ENCODE results near the gene PAGE1.
"Not testable (repeated sequence)": the region's sequence is repeated elsewhere in the genome, so short reads cannot be mapped to it uniquely, and the experiment has no call there.

PAGE1 gene

GRCh38 chrX:49695276-49696180 is at the start of gene PAGE1:
Gene PAGE1, minus strand, starts transcription at chrX:49695984. Its CDS starts 1,214 bp downstream, at chrX:49694770.
- peaks cover 80 to 100% (median 98%) of the 10 kb centered on the region in 11 experiments for H3K27me3 ChIP-seq
- peaks cover 0 to 4% (median 0%) of the 10 kb centered on the region in 10 experiments; a peak in 2 of 20 replicates for H3K4me1 ChIP-seq
- H4K20me1 ChIP-seq: no peaks in the 10 kb centered on the region
- no peak within 1 kb of the TSS for H3K27ac ChIP-seq
- H3K9ac ChIP-seq: no peak within 1 kb of the TSS
- no peak for TF ChIP-seq Cebpa-rat (IDR thresholded peaks at IDR 0.05)
- peaks cover 0 to 34% (median 18%) of the 10 kb centered on the region in 11 experiments; a peak in 18 of 22 replicates for H3K9me3 ChIP-seq (replicated peaks in 1 of 11)
- no peaks in the 10 kb centered on the region for H3K36me3 ChIP-seq
- H3K4me2 ChIP-seq: no peak within 1 kb of the TSS
- no peak within 1 kb of the TSS for H3K4me3 ChIP-seq

GRCh38 chrX:49741501-49741900 is 45.7 kb upstream of the PAGE1 start:
- peaks cover 93 to 100% (median 97%) of the 10 kb centered on the region in 11 experiments for H3K27me3 ChIP-seq
- H3K27ac ChIP-seq; H3K4me2 ChIP-seq; H3K9me3 ChIP-seq (replicated peaks in 1 of 11); H4K20me1 ChIP-seq; H3K36me3 ChIP-seq; H3K9ac ChIP-seq; H3K4me3 ChIP-seq; H3K4me1 ChIP-seq: not testable (repeated sequence)

- peaks cover 76 to 100% (median 98%) of the 10 kb centered on the region in 11 experiments for H3K27me3 ChIP-seq
- H3K9me3 ChIP-seq (replicated peaks in 1 of 11): peaks cover 0 to 11% (median 0%) of the 10 kb centered on the region in 11 experiments; a peak in 5 of 22 replicates
- peaks cover 0 to 15% (median 0%) of the 10 kb centered on the region in 11 experiments; a peak in 6 of 22 replicates for H4K20me1 ChIP-seq
- no peaks in the 10 kb centered on the region for H3K4me1 ChIP-seq
- no peak overlapping the region for H3K4me3 ChIP-seq
- TF ChIP-seq Cebpa-rat (IDR thresholded peaks at IDR 0.05): no peak
- no peak overlapping the region for H3K9ac ChIP-seq
- H3K4me2 ChIP-seq: no peak overlapping the region
- H3K36me3 ChIP-seq: no peaks in the 10 kb centered on the region
- no peak overlapping the region for H3K27ac ChIP-seq
Observed at GRCh38 chrX:49727847-49728246, 32.1 kb upstream of the PAGE1 start.

- Histone ChIP-seq H3K4me1 (no peaks in the 10 kb centered on the region), H3K4me3 (no peak overlapping the region), H4K20me1 (peaks cover 0 to 15% (median 0%) of the 10 kb centered on the region in 11 experiments; a peak in 6 of 22 replicates), H3K9me3 (replicated peaks in 1 of 11) (peaks cover 0 to 11% (median 0%) of the 10 kb centered on the region in 11 experiments; a peak in 5 of 22 replicates), H3K4me2 (no peak overlapping the region), H3K9ac (no peak overlapping the region), H3K27ac (no peak overlapping the region), H3K36me3 (no peaks in the 10 kb centered on the region), H3K27me3 (peaks cover 73 to 100% (median 97%) of the 10 kb centered on the region in 11 experiments)
- no peak for TF ChIP-seq Cebpa-rat (IDR thresholded peaks at IDR 0.05)
Observed at GRCh38 chrX:49726966-49727365, 31.2 kb upstream of the PAGE1 start.

- Histone ChIP-seq H3K27ac (no peak overlapping the region), H3K9ac (no peak overlapping the region), H3K4me2 (no peak overlapping the region), H3K27me3 (peaks cover 73 to 100% (median 97%) of the 10 kb centered on the region in 11 experiments), H3K4me3 (no peak overlapping the region), H3K36me3 (no peaks in the 10 kb centered on the region), H3K4me1 (no peaks in the 10 kb centered on the region), H3K9me3 (replicated peaks in 1 of 11) (peaks cover 0 to 11% (median 0%) of the 10 kb centered on the region in 11 experiments; a peak in 5 of 22 replicates), H4K20me1 (peaks cover 0 to 15% (median 0%) of the 10 kb centered on the region in 11 experiments; a peak in 6 of 22 replicates)
- TF ChIP-seq Cebpa-rat (IDR thresholded peaks at IDR 0.05): no peak
Observed at GRCh38 chrX:49725923-49726904, 30.4 kb upstream of the PAGE1 start.

- peaks cover 0 to 15% (median 0%) of the 10 kb centered on the region in 11 experiments; a peak in 6 of 22 replicates for H4K20me1 ChIP-seq
- H3K9me3 ChIP-seq (replicated peaks in 1 of 11): peaks cover 0 to 11% (median 0%) of the 10 kb centered on the region in 11 experiments; a peak in 5 of 22 replicates
- H3K9ac ChIP-seq: no peak overlapping the region
- no peak overlapping the region for H3K27ac ChIP-seq
- no peak overlapping the region for H3K4me2 ChIP-seq
- H3K4me1 ChIP-seq: no peaks in the 10 kb centered on the region
- H3K36me3 ChIP-seq: no peaks in the 10 kb centered on the region
- H3K27me3 ChIP-seq: peaks cover 73 to 100% (median 97%) of the 10 kb centered on the region in 11 experiments
- no peak for TF ChIP-seq Cebpa-rat (IDR thresholded peaks at IDR 0.05)
- H3K4me3 ChIP-seq: no peak overlapping the region
Observed at GRCh38 chrX:49725401-49725800, 29.6 kb upstream of the PAGE1 start.

GRCh38 chrX:49720106-49720505 is 24.3 kb upstream of the PAGE1 start:
- peaks cover 72 to 98% (median 92%) of the 10 kb centered on the region in 11 experiments for H3K27me3 ChIP-seq
- not testable (repeated sequence) for H3K27ac ChIP-seq; H3K36me3 ChIP-seq; H3K4me2 ChIP-seq; H3K4me3 ChIP-seq; H3K4me1 ChIP-seq; H3K9ac ChIP-seq; H3K9me3 ChIP-seq (replicated peaks in 1 of 11); H4K20me1 ChIP-seq

GRCh38 chrX:49712577-49712976 is 16.8 kb upstream of the PAGE1 start:
- Histone ChIP-seq H3K9ac (no peak overlapping the region), H3K27me3 (peaks cover 84 to 95% (median 89%) of the 10 kb centered on the region in 11 experiments), H3K4me2 (no peak overlapping the region), H3K4me3 (no peak overlapping the region), H3K4me1 (no peaks in the 10 kb centered on the region), H3K27ac (no peak overlapping the region), H3K9me3 (replicated peaks in 1 of 11) (peaks cover 0 to 7% (median 0%) of the 10 kb centered on the region in 11 experiments; a peak in 1 of 22 replicates), H4K20me1 (no peaks in the 10 kb centered on the region; a peak in 1 of 22 replicates), H3K36me3 (no peaks in the 10 kb centered on the region)
- TF ChIP-seq Cebpa-rat (IDR thresholded peaks at IDR 0.05): no peak
